ENCODE data around the gene WDR26.

The WDR26 gene

GRCh38 chr1:224339442-224340033 is 95.1 kb downstream of the WDR26 start:
- no peak for DNase-seq (ENCODE audit: extremely low read depth, low read depth)
- no peak overlapping the region for H3K4me3 ChIP-seq (replicated peaks; ENCODE audit: low read depth, low read length)
- no peak for TF ChIP-seq CTCF (IDR thresholded peaks at IDR 0.05; ENCODE audit: low read depth, low read length, missing control alignments)

- no peak for DNase-seq (ENCODE audit: extremely low read depth, low read depth)
- TF ChIP-seq CTCF (IDR thresholded peaks at IDR 0.05; ENCODE audit: low read depth, low read length, missing control alignments) = no peak
These were observed 96.3 kb downstream of the WDR26 start for GRCh38 chr1:224338150-224338838.

More at GRCh38 chr1:224338150-224338838, 96.3 kb downstream of the WDR26 start:
- no peak overlapping the region for H3K4me3 ChIP-seq (replicated peaks; ENCODE audit: low read depth, low read length)
